Activated T-helper 1 cell treated with anti-CD3 and anti-CD28 coated beads, Interleukin-2, amount 50 U/mL, for 16 hours (primary cell): Measurements from ENCODE around the gene DRC3.
A peak's percentile ranks its signal among the peaks of the same experiment; 100 is the strongest.

Experiments used
- DNase-seq, 2 donors: peaks; one replicate each; pipeline ENCODE4 v3.0.0-alpha.2; 2020; ENCODE audit warnings: low read depth in 1 of 2, low spot score in 1 of 2

Gene DRC3

GRCh38 chr17:18018411-18018921, 45.8 kb downstream of the DRC3 start:
- DNase-seq: no peak

DNA sequence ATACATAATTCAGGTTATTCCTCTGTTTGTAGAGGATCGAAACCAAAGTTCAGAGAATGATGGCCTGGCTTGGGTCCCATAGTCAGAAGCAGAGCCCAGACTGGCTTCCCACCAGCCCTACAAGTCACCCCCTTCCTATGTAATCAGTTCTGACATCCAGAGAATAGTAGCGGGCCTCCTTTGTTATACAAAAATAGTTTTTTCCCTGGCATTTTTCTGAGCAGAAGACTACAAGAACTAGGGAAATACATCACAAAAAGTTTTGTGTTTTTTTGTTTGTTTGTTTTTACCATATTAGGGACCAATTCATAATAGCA, 47.1 kb downstream of the DRC3 start:
- DNase-seq: no peak

GRCh38 chr17:18020971-18021370, 48.3 kb downstream of the DRC3 start:
- DNase-seq: no peak

GRCh38 chr17:18021372-18021771, 48.7 kb downstream of the DRC3 start:
- no peak for DNase-seq

- DNase-seq: no peak
These were observed 52.7 kb downstream of the DRC3 start for GRCh38 chr17:18025241-18025944.

DNA sequence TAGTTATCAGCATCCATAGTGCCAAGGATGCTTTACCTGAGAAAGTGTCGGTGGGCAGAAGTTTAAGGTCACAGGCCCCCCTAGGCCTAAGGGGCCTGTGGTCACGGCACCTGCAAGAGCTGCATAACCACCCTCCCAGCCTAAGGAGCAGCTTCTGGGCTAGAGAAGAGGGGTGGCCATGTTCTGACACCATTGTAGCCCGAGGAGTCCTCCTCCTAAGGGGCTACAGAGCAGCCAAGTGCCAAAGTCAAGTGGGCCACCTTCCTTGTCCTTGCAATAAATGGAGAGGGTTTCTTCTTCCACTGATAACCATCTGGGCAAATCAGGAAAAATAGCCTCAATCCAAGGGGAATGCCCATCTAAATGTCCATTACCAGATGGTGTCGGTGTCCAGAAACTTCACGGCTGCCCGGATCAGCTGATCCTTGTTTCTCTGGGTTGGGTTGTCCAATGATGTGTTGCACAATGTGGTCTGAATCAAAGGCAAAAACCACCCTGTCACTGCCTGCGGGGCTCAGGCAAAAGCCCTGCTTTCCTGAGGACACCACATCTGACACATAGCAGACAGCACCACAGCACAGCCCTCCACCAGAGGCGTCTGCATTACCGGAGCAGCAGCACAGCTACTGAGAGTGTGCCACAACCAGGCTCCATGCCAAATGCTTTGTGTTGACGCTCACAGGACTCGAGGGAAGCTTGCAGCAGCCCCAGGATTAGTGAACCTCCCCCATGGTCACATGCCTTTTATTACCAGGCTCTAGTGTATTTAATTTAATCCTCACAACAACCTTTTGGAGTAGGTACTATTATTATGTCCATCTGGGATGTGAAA, 53.5 kb downstream of the DRC3 start:
- DNase-seq: no peak

DNA sequence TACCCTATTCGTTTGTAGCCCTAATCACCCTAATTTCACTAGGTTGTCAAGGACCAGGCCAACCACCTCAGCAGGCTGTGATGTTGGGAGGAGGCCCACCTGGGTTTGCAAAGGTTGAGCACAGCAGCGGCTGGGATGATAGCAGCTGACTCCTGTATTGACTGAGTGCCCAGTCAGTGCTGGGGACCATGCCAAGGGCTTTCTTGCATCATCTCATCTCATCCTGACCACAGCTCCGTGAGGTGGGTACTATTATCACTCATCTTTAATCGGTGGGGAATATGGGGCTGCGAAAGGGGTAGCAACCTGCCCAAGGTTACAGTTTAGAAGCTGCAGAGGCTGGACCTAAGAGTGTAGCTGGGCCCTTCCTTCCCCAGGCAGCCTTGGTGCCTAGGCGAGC, 54.6 kb downstream of the DRC3 start:
- DNase-seq: no peak

DNA sequence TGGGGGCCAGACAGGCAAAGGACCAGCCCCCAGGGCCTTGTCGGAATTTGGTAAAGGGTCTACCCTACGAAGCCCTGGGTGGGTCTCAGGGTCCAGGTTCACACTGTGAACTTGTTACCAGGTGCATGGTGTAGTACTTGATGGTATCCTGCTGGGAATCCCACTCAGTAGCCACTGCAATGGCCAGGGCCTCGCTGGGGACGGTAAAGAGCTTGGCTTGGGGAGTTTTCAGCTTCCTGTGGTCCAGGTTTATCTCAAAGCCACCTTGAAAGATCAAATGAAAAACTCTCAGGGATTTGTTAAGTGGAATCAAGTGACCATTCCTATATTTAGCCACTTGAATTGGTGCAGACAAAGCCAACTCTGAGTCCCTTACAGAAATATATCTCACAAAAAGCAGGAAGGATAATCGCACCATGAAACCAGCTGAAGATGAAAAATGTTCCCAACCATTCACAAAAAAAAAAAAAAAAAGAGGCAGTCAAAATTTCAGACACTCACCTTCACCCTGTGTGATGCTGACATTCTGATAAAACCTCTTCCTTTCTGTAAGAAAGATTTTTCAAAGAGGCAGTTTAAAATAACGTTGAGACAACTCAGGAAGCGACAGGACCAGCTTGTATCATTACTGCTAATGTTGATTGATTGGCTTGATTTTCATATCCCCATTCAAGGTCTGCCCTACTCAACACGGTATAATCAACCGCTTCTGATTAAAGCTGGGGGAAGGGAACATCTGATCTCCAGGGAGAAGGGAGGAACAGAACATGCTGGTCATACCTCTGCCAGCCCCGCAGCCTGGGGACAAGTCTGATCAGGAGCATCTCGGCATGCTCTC, 55.7 kb downstream of the DRC3 start:
- DNase-seq: no peak

GRCh38 chr17:18028952-18029540, 56.4 kb downstream of the DRC3 start:
- no peak for DNase-seq

- DNase-seq: no peak
These were observed 59.3 kb downstream of the DRC3 start for GRCh38 chr17:18031955-18032354.

DNA sequence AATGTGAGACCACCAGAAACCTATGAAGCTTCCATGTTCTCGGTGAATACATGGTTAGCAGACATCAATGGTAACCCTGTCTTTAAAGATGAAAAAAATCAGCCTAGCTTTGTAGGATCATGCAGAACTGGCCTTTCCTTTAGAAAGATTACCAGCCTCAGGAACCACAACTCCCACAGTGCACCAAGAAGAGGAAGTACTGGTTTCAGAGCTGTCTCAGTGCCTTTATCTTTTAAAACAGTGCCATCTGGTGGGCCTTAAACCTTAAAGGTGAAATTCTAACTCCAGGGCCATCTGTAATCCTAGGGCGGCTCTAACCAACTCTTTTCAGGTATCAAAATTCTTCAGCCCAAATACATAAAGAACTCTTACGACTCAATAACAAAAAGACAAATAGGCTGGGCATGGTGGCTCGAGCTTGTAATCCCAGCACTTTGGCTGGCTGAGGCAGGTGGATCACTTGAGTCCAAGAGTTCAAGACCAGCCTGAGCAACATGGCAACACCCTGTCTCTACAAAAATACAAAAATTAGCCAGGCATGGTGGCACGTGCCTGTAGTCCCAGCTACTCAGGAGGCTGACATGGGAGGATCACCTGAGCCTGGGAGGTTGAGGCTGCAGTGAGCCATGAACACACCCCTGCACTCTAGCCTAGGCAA, 60.9 kb downstream of the DRC3 start:
- no peak for DNase-seq

- no peak for DNase-seq
These were observed 63.0 kb downstream of the DRC3 start for GRCh38 chr17:18035704-18036103.

DNA sequence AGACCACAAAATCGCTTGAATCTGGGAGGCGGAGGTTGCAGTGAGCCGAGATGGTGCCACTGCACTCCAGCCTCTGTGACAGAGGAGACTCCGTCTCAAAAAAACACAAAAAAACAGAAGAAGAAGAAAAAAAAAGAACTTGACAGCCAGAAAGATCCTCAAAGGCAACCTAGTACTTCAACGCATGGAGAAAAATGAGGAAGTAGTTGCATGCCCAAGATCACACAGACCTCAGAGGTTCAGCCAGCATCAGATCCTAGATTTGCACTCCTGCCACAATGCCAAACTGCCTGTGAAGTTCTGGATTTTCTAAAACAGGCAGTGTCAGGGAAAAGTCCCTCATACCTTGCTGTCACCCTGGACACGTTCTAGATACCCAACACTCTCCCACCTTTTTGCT, 64.8 kb downstream of the DRC3 start:
- no peak for DNase-seq

DNA sequence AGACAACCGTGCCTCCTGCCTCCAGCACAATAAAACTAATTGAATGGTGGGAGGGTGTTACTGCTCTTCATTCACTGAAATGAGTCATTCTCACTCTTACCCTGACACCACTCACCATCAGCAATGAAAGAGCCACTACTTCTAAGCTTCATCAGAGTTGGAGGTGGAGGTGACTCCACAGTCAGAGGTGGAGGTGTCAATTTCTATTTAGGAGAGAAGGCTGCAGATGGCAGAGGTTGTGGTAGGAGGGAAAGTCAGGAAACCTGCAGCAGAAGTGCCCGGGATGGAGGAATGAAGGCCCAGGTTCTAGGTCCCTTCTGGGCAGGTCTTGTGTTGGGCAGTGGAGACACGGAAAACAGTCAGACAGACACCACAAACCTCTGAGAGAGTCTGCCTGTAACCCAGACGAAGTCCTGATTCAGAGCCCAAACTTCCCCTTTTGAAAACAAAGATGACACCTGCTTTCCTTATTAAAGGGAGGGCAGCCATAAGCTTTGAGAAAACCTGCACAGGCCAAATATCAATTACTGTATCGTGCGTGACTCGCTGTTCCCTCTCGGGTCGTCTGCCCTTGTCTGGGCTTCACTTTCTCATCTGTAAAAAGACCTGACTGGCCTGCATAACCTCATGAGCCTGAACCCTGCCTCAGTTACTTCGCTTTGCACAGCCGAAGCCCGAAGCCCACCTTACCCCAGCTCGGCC, 65.6 kb downstream of the DRC3 start:
- no peak for DNase-seq

- peak; percentile 99 for DNase-seq
These were observed 66.3 kb downstream of the DRC3 start, which contains the start of the genes ATPAF2 and GID4 for GRCh38 chr17:18038861-18039534. ATPAF2 (minus strand) TSS chr17:18039168; CDS start chr17:18039013, 155 bp downstream. GID4 (plus strand) TSS chr17:18039408; CDS start chr17:18039465, 57 bp downstream.

DNA sequence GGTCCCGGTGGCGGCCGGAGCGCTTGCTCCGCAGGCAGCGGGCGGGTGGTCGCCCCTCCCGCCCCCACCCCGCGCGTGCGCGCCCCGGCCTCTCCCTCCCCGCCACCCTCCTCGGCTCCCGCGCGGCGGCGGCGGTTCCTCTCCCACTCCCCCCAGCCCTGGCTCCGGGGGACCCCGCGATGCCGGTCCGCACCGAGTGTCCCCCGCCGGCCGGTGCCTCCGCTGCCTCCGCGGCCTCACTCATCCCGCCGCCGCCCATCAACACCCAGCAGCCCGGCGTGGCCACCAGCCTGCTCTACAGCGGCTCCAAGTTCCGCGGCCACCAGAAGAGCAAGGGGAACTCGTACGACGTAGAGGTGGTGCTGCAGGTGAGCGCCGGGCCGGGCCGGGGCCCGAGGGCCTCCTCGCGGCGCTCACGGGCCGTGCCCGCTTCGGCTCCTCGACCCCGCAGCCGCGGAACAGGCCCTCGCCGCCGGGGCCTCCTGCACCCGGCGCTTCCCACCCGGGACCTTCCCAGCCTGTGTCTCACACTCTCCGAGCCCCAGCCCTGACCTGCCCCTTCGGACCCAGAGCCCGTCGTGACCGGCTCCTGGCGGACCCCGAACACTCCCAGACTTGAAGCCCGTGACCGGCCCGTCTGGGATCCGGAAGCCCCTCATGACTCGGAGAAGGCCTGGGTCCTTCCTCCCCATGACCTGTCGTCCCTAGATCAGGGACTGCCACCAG, 67.0 kb downstream of the DRC3 start:
- DNase-seq: no peak

- no peak for DNase-seq
These were observed 67.7 kb downstream of the DRC3 start for GRCh38 chr17:18040261-18040858.

DNA sequence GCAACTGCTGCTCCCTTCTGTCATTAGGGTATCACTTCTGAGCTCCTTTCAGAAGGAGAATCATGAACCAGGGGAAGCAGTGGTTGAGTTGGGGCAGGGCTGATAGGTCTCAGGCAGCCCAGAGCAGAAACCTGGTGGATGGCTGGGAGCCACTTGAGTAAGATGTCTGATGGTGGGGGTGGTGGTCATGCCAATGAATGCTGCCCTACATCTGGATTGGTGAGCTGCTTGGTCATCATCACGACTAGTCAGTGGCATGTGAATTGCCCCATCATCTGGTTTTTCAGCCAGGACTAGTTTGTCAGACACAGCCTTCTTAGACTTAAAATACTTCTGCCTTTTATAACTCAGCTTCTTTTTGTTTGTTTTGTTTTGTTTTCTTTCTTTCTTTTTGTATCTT, 69.1 kb downstream of the DRC3 start:
- no peak for DNase-seq
